Thyroid gland (tissue), 4 donors: ENCODE measurements around the gene FOXO1. TPM values are rescaled to one million over a fixed set of nuclear protein-coding genes. Genes with fewer than 3 reads are reported as not detected.

Source experiments
- DNase-seq, 2 donors: peaks; one replicate each; pipeline ENCODE4 v3.0.0-alpha.2; 2019
- H3K27ac ChIP-seq, 3 donors: fragments of 200-600 bp; sonication (generic); 1 replicate in 2 of 3; 2 replicates in 1 of 3; pipeline ENCODE4 v1.5.1; 2016 to 2019; ENCODE audit warnings: mild to moderate bottlenecking in 1 of 3, moderate library complexity in 1 of 3
- H3K27me3 ChIP-seq: fragments of 200-600 bp; sonication (generic); one replicate; pipeline ENCODE4 v1.5.1; 2019
- H3K36me3 ChIP-seq, 2 donors: fragments of 200-600 bp; sonication (generic); one replicate each; pipeline ENCODE4 v1.5.1; 2016 to 2019
- H3K4me1 ChIP-seq, 2 donors: fragments of 200-600 bp; sonication (generic); one replicate each; pipeline ENCODE4 v1.5.1; 2017 to 2019
- H3K4me3 ChIP-seq, 3 donors: fragments of 200-600 bp; sonication (generic); replicated peaks in 1 of 3; 1 replicate in 2 of 3; 2 replicates in 1 of 3; pipeline ENCODE4 v1.5.1; 2016; ENCODE audit warnings: mild to moderate bottlenecking in 1 of 3
- H3K9me3 ChIP-seq: fragments of 200-600 bp; sonication (generic); one replicate; pipeline ENCODE4 v1.5.1; 2017
- CTCF ChIP-seq, 6 experiments: fragments of 200-600 bp in 3 of 6; fragments of 450-650 bp in 3 of 6; sonication (generic) in 3 of 6; IDR thresholded peaks; one replicate each; pipeline ENCODE4 v1.5.1; 2016 to 2019; ENCODE audit warnings: antibody characterized with exemption in 6 of 6, mild to moderate bottlenecking in 2 of 6, inconsistent platforms in 1 of 6, moderate library complexity in 1 of 6
- POLR2A ChIP-seq, 2 donors: fragments of 450-650 bp; IDR thresholded peaks; one replicate each; pipeline ENCODE4 v1.6.1; 2017; ENCODE audit warnings: antibody characterized with exemption in 2 of 2, mild to moderate bottlenecking in 2 of 2, moderate library complexity in 1 of 2
- WGBS, 2 donors: methylation state at CpG; one replicate each; pipeline ENCODE4 v1.1.5; 2017; 5-methylcytosine and 5-hydroxymethylcytosine counted together
- intact Hi-C: fragments of 100-400 bp; cut with DNase I; formaldehyde crosslinking; loops from one replicate; pipeline ENCODE4 v1.15.1; 2023
- total RNA-seq, 4 donors: library from RNA; depleted of rRNA; stranded (reverse); fragments of >200 nt; gene quantifications; one replicate each; pipeline ENCODE4 v1.2.3, GENCODE V29; 2016

The FOXO1 gene
- total RNA-seq, 4 donors from 2014 or later: 65.2 to 92.9 (median 70.0) TPM

DNA sequence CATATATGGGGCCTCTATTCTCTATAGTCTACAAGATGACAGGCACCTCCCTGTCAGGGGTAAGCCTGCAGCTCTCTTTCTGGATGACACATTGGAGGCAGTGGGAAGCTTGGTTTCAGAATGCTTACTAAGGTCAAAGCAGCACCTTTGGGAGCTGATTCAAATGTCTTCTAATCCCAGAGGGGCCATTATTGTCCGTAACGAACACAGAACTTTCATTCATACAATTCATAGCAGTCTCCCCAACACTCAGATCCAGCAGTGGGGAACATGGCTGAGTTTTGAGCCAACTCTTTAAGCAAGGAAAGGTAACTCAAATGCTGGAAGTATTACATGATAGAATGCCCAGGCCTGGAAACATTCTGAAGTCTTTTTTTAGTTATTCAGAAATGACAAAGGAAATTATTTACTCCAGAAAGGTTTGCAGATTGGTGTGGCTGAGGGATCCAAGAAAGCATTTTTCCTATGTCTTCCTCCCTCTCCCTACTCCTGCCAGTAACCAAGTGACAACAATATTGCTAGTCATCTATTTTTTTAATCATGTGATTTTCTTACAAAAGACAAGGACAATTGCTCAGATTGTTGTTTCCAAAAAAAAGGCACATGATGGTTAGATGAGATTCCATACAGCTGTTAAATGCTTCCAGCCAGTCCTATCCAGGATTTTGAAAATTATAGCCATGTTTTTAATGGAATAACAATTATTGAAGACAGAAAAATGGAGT is 118.7 kb downstream of the FOXO1 start:
- H3K36me3 ChIP-seq: no peaks in the 10 kb centered on the region
- no peak for DNase-seq
- intact Hi-C loops: no loop called here
- H3K27me3 ChIP-seq: no peaks in the 10 kb centered on the region
- H3K27ac ChIP-seq: peak overlapping the region in 1 of 3 donors; percentile 13
- H3K9me3 ChIP-seq: no peaks in the 10 kb centered on the region
- WGBS, 2 donors: 68 to 75% methylated on average over 2 of the region's 2 CpGs
- no peak overlapping the region for H3K4me3 ChIP-seq
- TF ChIP-seq CTCF (IDR thresholded peaks at IDR 0.05): no peak
- TF ChIP-seq POLR2A (IDR thresholded peaks at IDR 0.05): no peak
- peaks cover 1 to 11% of the 10 kb centered on the region in 2 donors for H3K4me1 ChIP-seq

DNA sequence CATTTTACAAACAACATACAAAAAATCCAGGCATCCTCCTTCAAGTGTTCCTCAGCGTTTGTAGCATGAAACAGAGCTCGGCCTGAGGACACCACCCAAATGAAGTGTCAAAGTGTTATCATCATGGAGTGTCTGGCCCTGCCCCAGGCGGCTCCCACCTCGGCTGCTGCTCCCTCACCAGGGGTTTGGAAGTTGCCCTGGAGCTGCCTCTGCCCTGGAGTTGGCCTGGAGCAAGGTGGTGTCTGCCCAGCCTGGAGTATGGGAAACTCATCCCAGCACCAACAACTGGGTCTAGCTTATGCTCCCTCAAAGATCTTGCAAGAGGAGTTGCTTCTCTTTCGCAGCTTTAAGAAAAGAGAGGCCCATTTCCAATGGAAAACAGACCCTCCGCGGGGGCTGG is 120.4 kb downstream of the FOXO1 start:
- no peaks in the 10 kb centered on the region for H3K27me3 ChIP-seq
- intact Hi-C loops: no loop called here
- peaks cover 0 to 11% of the 10 kb centered on the region in 2 donors for H3K4me1 ChIP-seq
- H3K9me3 ChIP-seq: no peaks in the 10 kb centered on the region
- DNase-seq: no peak
- H3K36me3 ChIP-seq: no peaks in the 10 kb centered on the region
- H3K27ac ChIP-seq: no peak overlapping the region
- H3K4me3 ChIP-seq: no peak overlapping the region
- TF ChIP-seq CTCF (IDR thresholded peaks at IDR 0.05) (no peak), POLR2A (IDR thresholded peaks at IDR 0.05) (no peak)
- WGBS, 2 donors: 87% methylated on average over 7 of the region's 7 CpGs

DNA sequence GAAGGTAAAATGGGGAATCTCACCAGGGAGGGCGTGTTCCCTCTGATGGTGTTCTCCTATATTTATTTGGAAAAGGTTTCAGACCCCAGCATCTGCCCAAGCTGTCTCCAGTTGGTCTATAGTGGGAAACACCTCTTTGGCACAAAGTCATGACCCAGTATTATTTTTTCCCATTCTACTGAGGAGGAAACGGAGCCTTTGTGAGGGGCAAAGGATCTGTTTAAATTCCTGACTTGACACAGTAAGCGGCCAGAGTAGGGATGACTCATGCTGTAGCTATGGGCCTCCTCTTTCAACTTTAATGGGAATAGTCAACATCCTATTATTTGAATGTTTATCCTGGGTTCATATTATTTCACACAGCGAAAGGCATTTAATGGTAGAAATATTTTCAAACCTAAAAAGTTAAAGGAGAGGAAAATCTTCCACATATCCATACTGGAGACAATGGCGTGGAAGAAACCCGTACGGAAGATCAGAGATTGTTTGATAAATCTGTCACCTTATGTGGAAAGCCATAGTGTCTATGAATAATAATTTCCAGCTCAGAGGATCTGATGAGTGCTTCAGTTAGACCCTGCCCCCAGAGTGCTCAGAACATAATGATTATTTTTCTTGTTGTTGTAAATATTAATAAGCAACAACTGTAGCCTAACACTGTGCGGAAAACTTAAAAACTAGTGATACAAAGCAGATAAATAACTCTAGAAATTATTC is 126.0 kb downstream of the FOXO1 start:
- no peaks in the 10 kb centered on the region for H3K9me3 ChIP-seq
- no peak overlapping the region for H3K4me3 ChIP-seq
- no peaks in the 10 kb centered on the region for H3K27me3 ChIP-seq
- TF ChIP-seq CTCF (IDR thresholded peaks at IDR 0.05): no peak
- no peak for TF ChIP-seq POLR2A (IDR thresholded peaks at IDR 0.05)
- 77 to 81% methylated on average over 8 of the region's 8 CpGs for WGBS, 2 donors
- H3K27ac ChIP-seq: peak overlapping the region in 1 of 3 donors; percentile 34
- H3K36me3 ChIP-seq: no peaks in the 10 kb centered on the region
- intact Hi-C loops: no loop called here
- peaks cover 3 to 14% of the 10 kb centered on the region in 2 donors for H3K4me1 ChIP-seq
- no peak for DNase-seq

DNA sequence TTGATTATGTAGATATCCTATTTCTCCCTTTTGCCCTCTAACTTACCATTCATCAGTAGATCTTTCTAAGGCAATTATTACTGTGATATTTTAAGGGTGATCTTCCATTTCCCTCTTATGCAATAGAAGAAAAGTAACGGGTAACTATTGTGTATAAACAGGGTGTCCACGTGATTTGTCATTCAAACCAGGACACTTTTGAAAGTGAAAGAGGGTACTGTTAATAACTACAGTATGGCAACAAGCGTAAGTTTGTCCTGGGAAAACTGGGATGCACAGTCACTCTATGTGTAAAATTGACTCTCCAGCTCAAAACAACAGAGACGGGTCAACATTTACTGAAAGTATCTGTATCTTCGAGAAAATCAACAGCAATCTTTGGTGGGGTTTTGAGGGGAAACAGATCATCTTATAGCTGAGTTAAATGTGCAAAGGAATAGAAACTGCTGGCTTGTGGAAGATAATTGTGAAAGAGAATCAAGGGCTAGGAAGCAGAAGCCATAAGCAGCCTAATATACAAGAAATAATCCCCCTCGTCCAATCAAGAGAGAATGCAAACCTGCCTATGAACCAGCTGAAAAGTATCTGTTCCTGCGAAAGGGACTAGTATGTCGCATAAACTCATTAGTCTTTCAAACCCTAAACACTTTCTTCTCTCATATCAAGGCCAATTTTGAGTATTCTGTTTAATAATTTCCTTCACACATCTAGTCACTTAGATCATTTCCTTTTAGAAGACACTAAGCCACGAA is 126.7 kb downstream of the FOXO1 start:
- H3K27ac ChIP-seq: peak overlapping the region in 1 of 3 donors; percentile 34
- peaks cover 3 to 14% of the 10 kb centered on the region in 2 donors for H3K4me1 ChIP-seq
- intact Hi-C loops: no loop called here

More for the DNA sequence above, 126.7 kb downstream of the FOXO1 start:
- Histone ChIP-seq H3K9me3 (no peaks in the 10 kb centered on the region), H3K36me3 (no peaks in the 10 kb centered on the region), H3K4me3 (no peak overlapping the region), H3K27me3 (no peaks in the 10 kb centered on the region)
- DNase-seq: no peak
- WGBS, 2 donors: 86 to 87% methylated on average over 9 of the region's 9 CpGs
- TF ChIP-seq CTCF (IDR thresholded peaks at IDR 0.05) (no peak), POLR2A (IDR thresholded peaks at IDR 0.05) (no peak)
